Esophagus (tissue), 2 donors: ENCODE measurements around the gene RCC1. TPM values are rescaled to one million over a fixed set of nuclear protein-coding genes. Genes with fewer than 3 reads are reported as not detected.
"Not testable (repeated sequence)": the region's sequence is repeated elsewhere in the genome, so short reads cannot be mapped to it uniquely, and the experiment has no call there.

Experiments
- H3K27ac ChIP-seq, 2 donors: one replicate each; pipeline ENCODE4 v1.5.1; 2013; ENCODE audit warnings: low read depth in 2 of 2, mild to moderate bottlenecking in 2 of 2, inconsistent platforms in 1 of 2, low read length in 1 of 2, moderate library complexity in 1 of 2
- H3K27me3 ChIP-seq, 2 donors: one replicate each; pipeline ENCODE4 v1.6.1; 2013; ENCODE audit warnings: low read length in 2 of 2, control low read depth in 1 of 2, mild to moderate bottlenecking in 1 of 2; ENCODE audit not compliant: insufficient read depth in 2 of 2, control insufficient read depth in 1 of 2
- H3K36me3 ChIP-seq, 2 donors: one replicate each; pipeline ENCODE4 v1.6.1; 2013; ENCODE audit warnings: low read length in 1 of 2; ENCODE audit not compliant: control insufficient read depth in 2 of 2, insufficient read depth in 2 of 2
- H3K4me1 ChIP-seq, 2 donors: one replicate each; pipeline ENCODE4 v1.6.1; 2013; ENCODE audit warnings: low read length in 1 of 2; ENCODE audit not compliant: control insufficient read depth in 2 of 2, insufficient read depth in 2 of 2
- H3K4me3 ChIP-seq, 2 donors: one replicate each; pipeline ENCODE4 v1.5.1; 2013; ENCODE audit warnings: low read length in 2 of 2, mild to moderate bottlenecking in 2 of 2, low read depth in 1 of 2, moderate library complexity in 1 of 2
- H3K9me3 ChIP-seq, 2 donors: one replicate each; pipeline ENCODE4 v1.6.1; 2013; ENCODE audit warnings: mild to moderate bottlenecking in 2 of 2, low read depth in 1 of 2, low read length in 1 of 2, moderate library complexity in 1 of 2; ENCODE audit not compliant: control insufficient read depth in 2 of 2, insufficient read depth in 1 of 2
- WGBS, 2 donors: extraction: QIAGEN DNeasy Blood & Tissue Kit; methylation state at CpG; one replicate each; pipeline ENCODE4 v1.1.7; 2013; 5-methylcytosine and 5-hydroxymethylcytosine counted together
- polyA plus RNA-seq, 2 donors: library from polyadenylated mRNA; stranded (reverse); fragments of 200-250 nt; gene quantifications; one replicate each; pipeline ENCODE4 v1.2.3, GENCODE V29; 2013
- donor health status: healthy with polysubstance abuse.
- donor health status: Bipolar disorder and iron deficiency.

The RCC1 gene
- polyA plus RNA-seq, 2 donors, result 32.5 to 46.4 TPM

DNA sequence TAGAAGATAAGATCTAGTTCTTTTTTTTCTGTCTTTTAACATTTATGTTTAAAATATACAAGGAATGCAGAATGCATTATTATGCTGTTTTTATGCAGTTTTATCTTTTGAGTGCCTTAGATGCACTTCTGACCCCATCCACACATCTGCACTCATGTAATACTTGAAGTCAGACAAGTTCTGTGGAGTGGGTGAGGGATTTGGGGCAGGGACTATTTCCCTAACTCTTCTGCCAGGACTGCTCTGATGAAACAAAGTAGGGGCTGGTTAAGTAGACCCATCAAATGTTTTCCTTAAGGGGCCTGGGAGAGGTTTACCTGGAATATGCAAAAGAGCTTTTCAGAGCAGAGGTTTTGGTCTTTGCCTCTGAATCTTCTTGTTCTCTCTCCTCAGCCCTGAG, 58.5 kb downstream of the RCC1 start:
- Histone ChIP-seq H3K36me3 (peaks cover 10 to 20% of the 10 kb centered on the region in 2 donors), H3K27me3 (no peaks in the 10 kb centered on the region), H3K4me1 (no peaks in the 10 kb centered on the region), H3K9me3 (no peaks in the 10 kb centered on the region), H3K27ac (no peak overlapping the region), H3K4me3 (no peak overlapping the region)

DNA sequence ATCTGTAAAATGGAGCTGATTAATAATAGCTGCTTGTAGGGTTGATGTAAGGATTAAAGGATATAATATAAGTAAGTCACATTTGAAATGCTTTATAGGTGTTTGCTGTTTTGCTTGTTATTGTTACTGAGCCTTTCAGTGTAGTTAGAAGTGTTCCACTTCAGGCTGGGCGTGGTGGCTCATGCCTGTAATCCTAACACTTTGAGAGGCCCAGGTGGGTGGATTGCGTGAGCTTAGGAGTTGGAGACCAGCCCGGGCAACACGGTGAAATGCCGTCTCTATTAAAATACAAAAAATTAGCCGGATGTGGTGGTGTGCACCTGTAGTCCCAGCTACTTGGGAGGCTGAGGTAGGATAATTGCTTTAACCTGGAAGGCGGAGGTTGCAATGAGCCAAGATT, 59.2 kb downstream of the RCC1 start:
- 88% methylated on average over 7 of the region's 7 CpGs for WGBS, 2 donors
- Histone ChIP-seq H3K4me3 (no peak overlapping the region), H3K4me1 (no peaks in the 10 kb centered on the region), H3K36me3 (peaks cover 10 to 18% of the 10 kb centered on the region in 2 donors), H3K27me3 (no peaks in the 10 kb centered on the region), H3K27ac (peak overlapping the region in 1 of 2 donors; percentile 44), H3K9me3 (no peaks in the 10 kb centered on the region)

DNA sequence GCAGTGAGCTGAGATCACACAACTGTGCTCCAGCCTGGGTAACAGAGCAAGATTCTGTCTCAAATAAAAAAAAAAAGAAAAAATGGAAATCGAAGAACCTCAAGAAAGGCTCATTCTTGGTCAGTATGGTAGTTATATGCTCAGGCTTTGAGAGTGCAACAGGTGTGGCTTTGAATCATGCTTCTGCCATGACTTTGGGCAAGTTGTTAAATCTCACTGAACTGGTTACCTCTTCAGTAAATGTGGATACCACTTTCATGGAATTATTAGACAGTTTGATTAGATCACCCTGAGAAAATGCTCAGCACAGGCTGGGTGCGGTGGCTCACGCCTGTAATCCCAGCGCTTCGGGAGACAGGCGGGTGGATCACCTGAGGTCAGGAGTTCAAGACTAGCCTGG, 59.9 kb downstream of the RCC1 start:
- H3K36me3 ChIP-seq, result peaks cover 10 to 16% of the 10 kb centered on the region in 2 donors
- H3K27me3 ChIP-seq, result no peaks in the 10 kb centered on the region
- H3K27ac ChIP-seq, result peak overlapping the region in 1 of 2 donors; percentile 44
- WGBS, 2 donors, result 76 to 78% methylated on average over 6 of the region's 6 CpGs
- no peak overlapping the region for H3K4me3 ChIP-seq
- H3K4me1 ChIP-seq, result no peaks in the 10 kb centered on the region
- H3K9me3 ChIP-seq, result no peaks in the 10 kb centered on the region

DNA sequence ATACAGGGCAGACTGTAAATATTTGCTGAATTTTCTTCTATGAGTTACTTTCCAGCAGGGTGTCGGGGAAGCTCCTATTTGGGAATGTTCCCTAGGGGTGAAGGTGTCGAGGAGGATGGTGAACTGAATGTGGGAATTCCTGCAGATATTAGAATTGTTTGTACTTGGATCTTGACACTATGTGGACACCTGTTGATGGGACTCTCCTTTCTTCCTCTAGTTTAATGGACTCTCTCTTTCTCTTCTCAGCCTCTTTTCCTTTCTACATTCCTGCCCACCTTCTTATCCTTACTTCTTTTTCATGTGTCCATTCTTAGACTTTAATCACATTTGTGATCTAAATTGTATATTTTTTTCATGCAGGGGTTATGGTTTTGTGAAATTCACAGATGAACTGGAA, 61.1 kb downstream of the RCC1 start:
- Histone ChIP-seq H3K27me3 (no peaks in the 10 kb centered on the region), H3K4me1 (no peaks in the 10 kb centered on the region), H3K27ac (no peak overlapping the region), H3K36me3 (peaks cover 14 to 19% of the 10 kb centered on the region in 2 donors), H3K4me3 (no peak overlapping the region), H3K9me3 (no peaks in the 10 kb centered on the region)
- 80 to 91% methylated on average over 2 of the region's 2 CpGs for WGBS, 2 donors

- Histone ChIP-seq H3K4me1 (no peaks in the 10 kb centered on the region), H3K27me3 (no peaks in the 10 kb centered on the region), H3K36me3 (peaks cover 13 to 21% of the 10 kb centered on the region in 2 donors), H3K4me3 (no peak overlapping the region), H3K9me3 (no peaks in the 10 kb centered on the region), H3K27ac (no peak overlapping the region)
- WGBS, 2 donors, result 87 to 94% methylated on average over 4 of the region's 4 CpGs
These were observed 66.1 kb downstream of the RCC1 start for GRCh38 chr1:28571911-28572310.

DNA sequence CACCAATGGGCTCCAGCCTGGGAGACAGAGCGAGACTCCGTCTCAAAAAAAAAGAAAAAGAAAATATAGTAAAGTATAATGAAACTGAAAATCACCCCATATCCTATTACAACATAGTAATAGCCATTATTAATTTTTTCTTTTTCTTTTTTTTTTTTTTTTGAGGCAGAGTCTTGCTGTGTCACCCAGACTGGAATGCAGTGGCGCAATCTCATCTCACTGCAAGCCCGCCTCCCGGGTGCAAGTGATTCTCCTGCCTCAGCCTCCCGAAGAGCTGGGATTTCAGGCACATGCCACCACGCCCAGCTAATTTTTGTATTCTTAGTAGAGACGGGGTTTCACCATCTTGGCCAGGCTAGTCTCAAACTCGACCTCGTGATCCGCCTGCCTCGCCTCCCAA, 67.0 kb downstream of the RCC1 start:
- H3K36me3 ChIP-seq, result peaks cover 14 to 21% of the 10 kb centered on the region in 2 donors
- 86 to 90% methylated on average over 12 of the region's 12 CpGs for WGBS, 2 donors

GRCh38 chr1:28573564-28573963, 67.7 kb downstream of the RCC1 start:
- Histone ChIP-seq H3K27ac (no peak overlapping the region), H3K4me1 (no peaks in the 10 kb centered on the region), H3K4me3 (no peak overlapping the region), H3K36me3 (peaks cover 14 to 23% of the 10 kb centered on the region in 2 donors), H3K9me3 (no peaks in the 10 kb centered on the region), H3K27me3 (no peaks in the 10 kb centered on the region)
- WGBS, 2 donors, result 96 to 97% methylated on average over 11 of the region's 11 CpGs

More for the DNA sequence above, 67.0 kb downstream of the RCC1 start:
- not testable (repeated sequence) for H3K27ac ChIP-seq, H3K4me3 ChIP-seq, H3K9me3 ChIP-seq, H3K27me3 ChIP-seq, H3K4me1 ChIP-seq

DNA sequence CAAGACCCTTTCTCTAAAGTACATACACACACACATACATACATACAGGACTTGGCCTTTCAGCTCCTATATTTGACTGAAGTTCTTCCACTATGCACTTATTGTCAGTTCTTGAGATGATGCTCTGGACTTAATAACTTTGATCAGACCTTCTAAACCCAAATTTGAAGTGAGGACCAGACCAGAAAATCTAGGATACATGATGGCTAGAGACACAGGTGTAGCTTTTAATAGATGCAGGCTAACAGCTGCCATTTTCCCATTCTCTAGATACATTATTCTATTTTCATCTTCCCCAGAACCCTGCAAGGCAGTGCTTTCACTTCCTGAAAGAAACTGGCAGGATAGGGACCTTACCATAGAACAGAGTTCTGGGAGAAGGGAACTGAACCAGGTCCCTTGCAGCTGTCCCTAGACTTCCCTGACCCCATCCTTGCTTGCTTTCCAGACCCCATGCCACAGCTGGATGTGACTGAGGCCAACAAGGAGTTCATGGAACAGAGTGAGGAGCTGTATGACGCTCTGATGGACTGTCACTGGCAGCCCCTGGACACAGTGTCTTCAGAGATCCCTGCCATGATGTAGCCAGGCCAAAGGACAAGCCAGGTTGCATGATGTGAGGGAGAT, 71.3 kb downstream of the RCC1 start:
- 83 to 86% methylated on average over 1 of the region's 1 CpG for WGBS, 2 donors
- Histone ChIP-seq H3K4me1 (peaks cover 0 to 5% of the 10 kb centered on the region in 2 donors), H3K27ac (peak overlapping the region in 1 of 2 donors; percentile 14), H3K9me3 (no peaks in the 10 kb centered on the region), H3K36me3 (peaks cover 9 to 25% of the 10 kb centered on the region in 2 donors), H3K27me3 (no peaks in the 10 kb centered on the region), H3K4me3 (no peak overlapping the region)

- Histone ChIP-seq H3K4me1 (peaks cover 0 to 5% of the 10 kb centered on the region in 2 donors), H3K9me3 (no peaks in the 10 kb centered on the region), H3K27ac (no peak overlapping the region), H3K36me3 (peaks cover 9 to 24% of the 10 kb centered on the region in 2 donors), H3K4me3 (no peak overlapping the region), H3K27me3 (no peaks in the 10 kb centered on the region)
- WGBS, 2 donors, result 55 to 68% methylated on average over 6 of the region's 6 CpGs
These were observed 72.1 kb downstream of the RCC1 start for GRCh38 chr1:28577738-28578536.
